AG04449 (cell line): ENCODE measurements around the gene SNTG2.
"Not testable (repeated sequence)": the region's sequence is repeated elsewhere in the genome, so short reads cannot be mapped to it uniquely, and the experiment has no call there.

Experiments used
- CTCF ChIA-PET: fragments of 350-600 bp; formaldehyde crosslinking; extraction: SDS; loops from one replicate; lab custom pipeline; 2021; ENCODE audit warnings: antibody characterized with exemption; lab: Yijun Ruan, JAX
- POLR2A ChIA-PET: fragments of 400-600, 350-600 bp; formaldehyde crosslinking; extraction: SDS; loops from one replicate; lab custom pipeline; 2020; ENCODE audit warnings: antibody characterized with exemption, inconsistent platforms; lab: Yijun Ruan, JAX
- DNase-seq: peaks from one replicate; pipeline ENCODE4 v3.0.0-alpha.2; 2010; ENCODE audit warnings: low read depth, low spot score
- H3K4me3 ChIP-seq: 2 replicates; pipeline ENCODE4 v1.5.1; 2011; ENCODE audit warnings: low read depth, mild to moderate bottlenecking, control low read depth, low read length
- TF ChIP-seq, protein P1 (sequence below): IDR thresholded peaks from one replicate; pipeline ENCODE4 v1.5.1; 2011; ENCODE audit warnings: mild to moderate bottlenecking, moderate library complexity, low read length, control low read depth, inconsistent platforms; ENCODE audit not compliant: insufficient read depth; ENCODE audit errors: missing control alignments

Gene SNTG2

DNA sequence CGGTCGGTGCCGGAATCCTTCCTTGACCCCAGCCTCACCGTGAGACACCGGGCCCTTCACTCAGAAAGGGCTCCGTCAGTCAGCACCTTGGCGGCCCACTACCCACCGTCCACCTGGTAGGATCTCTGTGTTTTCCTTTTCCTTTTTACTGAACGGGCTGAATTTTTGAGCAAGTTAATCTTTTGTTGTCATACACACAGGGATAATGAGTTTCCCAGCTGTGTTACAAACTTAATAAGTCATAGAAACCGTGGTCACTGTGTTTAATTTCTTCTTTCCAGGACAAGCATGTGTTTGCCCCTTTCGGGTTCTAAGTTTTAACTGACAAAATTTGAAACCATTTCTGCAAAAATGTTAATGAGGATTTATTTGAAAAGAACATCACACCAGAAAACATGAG, 423.6 kb downstream of the SNTG2 start:
- no peak for DNase-seq
- POLR2A ChIA-PET: no interaction called here
- TF ChIP-seq, protein P1, sequence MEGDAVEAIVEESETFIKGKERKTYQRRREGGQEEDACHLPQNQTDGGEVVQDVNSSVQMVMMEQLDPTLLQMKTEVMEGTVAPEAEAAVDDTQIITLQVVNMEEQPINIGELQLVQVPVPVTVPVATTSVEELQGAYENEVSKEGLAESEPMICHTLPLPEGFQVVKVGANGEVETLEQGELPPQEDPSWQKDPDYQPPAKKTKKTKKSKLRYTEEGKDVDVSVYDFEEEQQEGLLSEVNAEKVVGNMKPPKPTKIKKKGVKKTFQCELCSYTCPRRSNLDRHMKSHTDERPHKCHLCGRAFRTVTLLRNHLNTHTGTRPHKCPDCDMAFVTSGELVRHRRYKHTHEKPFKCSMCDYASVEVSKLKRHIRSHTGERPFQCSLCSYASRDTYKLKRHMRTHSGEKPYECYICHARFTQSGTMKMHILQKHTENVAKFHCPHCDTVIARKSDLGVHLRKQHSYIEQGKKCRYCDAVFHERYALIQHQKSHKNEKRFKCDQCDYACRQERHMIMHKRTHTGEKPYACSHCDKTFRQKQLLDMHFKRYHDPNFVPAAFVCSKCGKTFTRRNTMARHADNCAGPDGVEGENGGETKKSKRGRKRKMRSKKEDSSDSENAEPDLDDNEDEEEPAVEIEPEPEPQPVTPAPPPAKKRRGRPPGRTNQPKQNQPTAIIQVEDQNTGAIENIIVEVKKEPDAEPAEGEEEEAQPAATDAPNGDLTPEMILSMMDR: no peak
- CTCF ChIA-PET: no interaction called here
- no peak overlapping the region for H3K4me3 ChIP-seq

DNA sequence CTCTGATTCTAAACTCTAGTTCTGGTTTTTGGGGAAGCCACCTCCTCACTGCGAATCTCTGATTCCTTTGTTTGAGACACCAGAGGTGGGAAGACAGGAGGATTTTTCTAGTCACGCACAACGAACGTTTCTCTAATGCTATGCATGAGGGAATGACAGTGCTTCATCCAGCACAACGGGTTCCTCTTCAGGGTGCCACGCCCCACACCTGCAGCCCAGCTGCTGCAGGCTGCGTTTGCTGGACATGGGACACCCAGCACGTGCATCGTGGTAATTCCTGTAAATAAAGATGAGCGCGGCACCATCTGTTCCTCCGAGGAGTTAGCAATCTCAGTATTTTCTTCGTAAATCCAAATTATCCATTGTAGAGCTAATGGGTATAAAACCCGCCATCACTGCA, 425.1 kb downstream of the SNTG2 start:
- ChIA-PET POLR2A (no interaction called here), CTCF (no interaction called here)
- DNase-seq: no peak
- no peak overlapping the region for H3K4me3 ChIP-seq
- TF ChIP-seq, protein P1: no peak

DNA sequence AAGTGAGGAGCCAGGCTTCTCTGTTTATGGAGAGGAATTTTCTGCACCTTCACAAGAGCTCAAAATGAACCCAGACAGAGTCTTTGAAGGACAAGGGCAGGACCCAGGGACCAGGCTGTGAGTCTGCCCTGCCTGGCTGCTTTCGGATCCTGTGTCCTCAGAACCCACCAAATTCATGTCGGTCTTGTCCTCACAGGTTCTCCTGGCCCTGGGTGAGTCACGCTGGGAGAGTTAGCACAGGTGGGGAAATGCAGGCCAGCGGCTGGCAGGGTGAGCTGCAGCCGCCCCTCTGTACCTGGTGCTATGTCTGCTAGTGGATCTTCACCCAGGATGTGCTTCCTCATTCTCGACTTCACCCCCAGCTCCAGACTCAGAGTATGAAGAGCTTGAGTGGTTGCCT, 426.8 kb downstream of the SNTG2 start:
- H3K4me3 ChIP-seq: no peak overlapping the region
- ChIA-PET POLR2A (no interaction called here), CTCF (no interaction called here)
- DNase-seq: no peak
- TF ChIP-seq, protein P1: no peak

DNA sequence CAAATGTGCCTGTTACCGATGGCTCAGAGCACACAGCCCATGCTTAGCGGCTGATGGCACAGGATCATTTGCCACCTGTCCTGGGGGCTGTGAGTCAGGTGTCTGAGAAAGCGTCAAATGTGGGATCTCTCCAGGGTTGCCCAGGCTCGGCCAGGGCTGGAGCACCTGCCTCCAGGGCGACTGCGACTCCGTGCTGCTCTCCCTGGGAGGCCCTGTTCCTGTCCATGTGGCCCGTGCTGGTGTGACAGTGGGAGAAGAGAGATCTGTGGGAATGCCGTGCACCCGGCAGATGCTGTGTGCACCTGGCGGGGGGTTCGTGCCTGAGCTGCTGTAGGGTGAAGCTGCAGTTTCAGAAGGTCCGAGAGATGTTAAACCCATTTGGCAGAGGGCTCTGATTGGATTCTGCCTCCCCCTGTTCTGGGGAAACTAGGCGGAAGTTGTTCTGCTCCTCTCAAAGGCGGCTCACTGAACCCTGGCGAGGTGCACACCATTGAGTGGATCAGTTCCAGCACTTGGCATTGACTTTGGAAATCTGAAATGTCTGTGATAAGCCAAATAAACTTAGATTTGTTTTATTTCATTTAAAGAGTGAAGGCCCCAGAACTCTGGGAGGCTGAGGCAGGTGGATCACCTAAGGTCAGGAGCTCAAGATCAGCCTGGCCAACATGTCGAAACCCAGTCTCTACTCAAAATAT, 428.0 kb downstream of the SNTG2 start:
- ChIA-PET POLR2A (no interaction called here), CTCF (no interaction called here)
- TF ChIP-seq, protein P1: no peak
- H3K4me3 ChIP-seq: no peak overlapping the region
- no peak for DNase-seq

DNA sequence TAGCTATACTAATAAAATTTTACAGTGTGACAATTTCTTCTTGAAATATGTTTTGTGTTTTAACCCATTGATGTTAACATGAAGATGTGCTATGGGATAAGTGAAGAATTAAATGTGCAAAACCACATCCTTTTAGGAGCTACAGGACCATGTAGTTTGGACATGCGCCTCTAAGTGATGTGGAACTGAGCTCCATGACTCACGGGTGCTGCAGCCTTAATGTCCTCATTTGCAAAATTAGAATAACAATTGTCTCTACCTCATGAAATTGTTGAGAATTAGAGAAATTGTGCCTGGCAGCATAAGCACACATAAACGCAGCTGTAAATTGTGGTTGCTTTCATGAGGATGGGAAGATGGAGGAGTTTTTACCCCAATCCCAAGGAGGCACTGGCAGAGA, 431.0 kb downstream of the SNTG2 start:
- TF ChIP-seq, protein P1: no peak
- H3K4me3 ChIP-seq: no peak overlapping the region
- CTCF ChIA-PET: no interaction called here
- POLR2A ChIA-PET: no interaction called here
- no peak for DNase-seq

DNA sequence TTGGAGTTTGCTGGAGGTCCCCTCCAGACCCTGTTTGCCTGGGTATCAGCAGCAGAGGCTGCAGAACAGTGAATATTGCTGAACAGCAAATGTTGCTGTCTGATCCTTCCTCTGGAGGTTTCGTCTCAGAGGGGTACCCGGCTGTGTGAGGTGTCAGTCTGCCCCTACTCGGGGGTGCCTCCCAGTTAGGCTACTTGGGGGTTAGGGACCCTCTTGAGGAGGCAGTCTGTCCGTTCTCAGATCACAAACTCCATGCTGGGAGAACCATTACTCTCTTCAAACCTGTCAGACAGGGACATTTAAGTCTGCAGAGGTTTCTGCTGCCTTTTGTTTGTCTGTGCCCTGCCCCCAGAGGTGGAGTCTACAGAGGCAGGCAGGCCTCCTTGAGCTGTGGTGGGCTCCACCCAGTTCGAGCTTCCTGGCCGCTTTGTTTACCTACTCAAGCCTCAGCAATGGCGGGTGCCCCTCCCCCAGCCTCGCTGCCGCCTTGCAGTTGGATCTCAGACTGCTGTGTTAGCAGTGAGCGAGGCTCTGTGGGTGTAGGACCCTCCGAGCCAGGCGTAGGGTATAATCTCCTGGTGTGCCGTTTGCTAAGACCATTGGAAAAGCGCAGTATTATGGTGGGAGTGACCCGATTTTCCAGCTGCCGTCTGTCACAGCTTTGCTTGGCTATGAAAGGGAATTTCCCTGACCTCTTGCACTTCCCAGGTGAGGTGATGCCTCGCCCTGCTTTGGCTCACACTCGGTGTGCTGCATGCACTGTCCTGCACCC, 437.5 kb downstream of the SNTG2 start:
- H3K4me3 ChIP-seq, DNase-seq, CTCF ChIA-PET, POLR2A ChIA-PET: not testable (repeated sequence)

DNA sequence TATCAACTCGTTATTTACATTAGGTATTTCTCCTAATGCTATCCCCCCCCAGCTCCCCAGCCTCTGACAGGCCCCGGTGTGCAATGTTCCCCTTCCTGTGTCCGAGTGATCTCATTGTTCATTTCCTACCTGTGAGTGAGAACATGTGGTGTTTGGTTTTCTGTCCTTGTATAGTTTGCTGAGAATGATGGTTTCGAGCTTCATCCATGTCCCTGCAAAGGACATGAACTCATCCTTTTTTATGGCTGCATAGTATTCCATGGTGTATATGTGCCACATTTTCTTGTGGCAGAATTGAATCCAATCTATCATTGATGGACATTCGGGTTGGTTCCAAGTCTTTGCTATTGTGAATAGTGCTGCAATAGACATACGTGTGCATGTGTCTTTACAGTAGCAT, 439.5 kb downstream of the SNTG2 start:
- POLR2A ChIA-PET, H3K4me3 ChIP-seq, DNase-seq, CTCF ChIA-PET: not testable (repeated sequence)
